Measurements from ENCODE around the gene SELENON. TPM values are rescaled to one million over a fixed set of nuclear protein-coding genes. Genes with fewer than 3 reads are reported as not detected.
A peak's percentile ranks its signal among the peaks of the same experiment; 100 is the strongest.

SELENON gene
- total RNA-seq, 4 donors from 2014 or later, result 26.0 to 57.3 (median 53.6) TPM

DNA sequence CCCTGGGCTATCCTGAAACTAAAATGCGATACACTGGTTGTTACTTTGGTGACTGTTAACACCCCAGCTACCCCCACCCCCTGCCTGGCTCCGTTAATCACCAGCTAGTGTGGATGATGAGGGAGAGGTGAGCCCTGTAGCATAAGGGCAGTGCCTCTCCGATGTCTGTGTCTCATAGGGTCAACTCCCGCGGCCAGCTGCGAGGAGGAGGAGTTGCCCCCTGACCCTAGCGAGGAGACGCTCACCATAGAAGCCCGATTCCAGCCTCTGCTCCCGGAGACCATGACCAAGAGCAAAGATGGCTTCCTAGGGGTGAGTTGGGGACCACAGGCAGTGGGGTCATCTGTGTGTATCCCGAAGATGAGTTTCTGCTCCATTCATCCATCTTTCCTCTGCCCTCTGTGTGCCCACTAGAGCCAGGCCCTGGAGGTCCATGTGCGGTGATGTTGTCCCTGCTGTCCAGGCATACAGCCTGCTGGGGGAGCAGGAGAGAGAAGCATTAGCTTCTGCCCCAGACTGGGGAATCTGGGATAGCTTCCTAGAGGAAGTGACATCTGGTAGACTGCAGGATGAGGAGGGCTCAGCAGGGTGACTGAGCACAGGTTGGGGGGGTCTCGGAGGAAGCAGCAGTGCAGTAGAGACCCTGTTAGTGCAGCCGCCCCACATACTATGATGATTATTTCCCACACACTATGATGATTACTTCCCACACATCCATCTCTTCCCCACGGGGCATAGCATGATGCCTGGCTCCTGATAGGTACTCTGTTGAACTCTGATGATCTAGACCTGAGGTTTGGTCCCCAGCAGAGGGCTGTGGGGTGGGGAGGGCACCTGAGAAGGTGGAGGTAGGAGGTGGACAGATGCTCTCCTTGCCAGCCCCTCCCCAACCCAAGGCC lies 5.2 kb downstream of the SELENON start:
- TF ChIP-seq, protein P1, sequence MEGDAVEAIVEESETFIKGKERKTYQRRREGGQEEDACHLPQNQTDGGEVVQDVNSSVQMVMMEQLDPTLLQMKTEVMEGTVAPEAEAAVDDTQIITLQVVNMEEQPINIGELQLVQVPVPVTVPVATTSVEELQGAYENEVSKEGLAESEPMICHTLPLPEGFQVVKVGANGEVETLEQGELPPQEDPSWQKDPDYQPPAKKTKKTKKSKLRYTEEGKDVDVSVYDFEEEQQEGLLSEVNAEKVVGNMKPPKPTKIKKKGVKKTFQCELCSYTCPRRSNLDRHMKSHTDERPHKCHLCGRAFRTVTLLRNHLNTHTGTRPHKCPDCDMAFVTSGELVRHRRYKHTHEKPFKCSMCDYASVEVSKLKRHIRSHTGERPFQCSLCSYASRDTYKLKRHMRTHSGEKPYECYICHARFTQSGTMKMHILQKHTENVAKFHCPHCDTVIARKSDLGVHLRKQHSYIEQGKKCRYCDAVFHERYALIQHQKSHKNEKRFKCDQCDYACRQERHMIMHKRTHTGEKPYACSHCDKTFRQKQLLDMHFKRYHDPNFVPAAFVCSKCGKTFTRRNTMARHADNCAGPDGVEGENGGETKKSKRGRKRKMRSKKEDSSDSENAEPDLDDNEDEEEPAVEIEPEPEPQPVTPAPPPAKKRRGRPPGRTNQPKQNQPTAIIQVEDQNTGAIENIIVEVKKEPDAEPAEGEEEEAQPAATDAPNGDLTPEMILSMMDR (IDR thresholded peaks at IDR 0.05), result no peak
- ATAC-seq (ENCODE audit: low FRiP score), result no peak
- DNase-seq (ENCODE audit: low spot score), result no peak

DNA sequence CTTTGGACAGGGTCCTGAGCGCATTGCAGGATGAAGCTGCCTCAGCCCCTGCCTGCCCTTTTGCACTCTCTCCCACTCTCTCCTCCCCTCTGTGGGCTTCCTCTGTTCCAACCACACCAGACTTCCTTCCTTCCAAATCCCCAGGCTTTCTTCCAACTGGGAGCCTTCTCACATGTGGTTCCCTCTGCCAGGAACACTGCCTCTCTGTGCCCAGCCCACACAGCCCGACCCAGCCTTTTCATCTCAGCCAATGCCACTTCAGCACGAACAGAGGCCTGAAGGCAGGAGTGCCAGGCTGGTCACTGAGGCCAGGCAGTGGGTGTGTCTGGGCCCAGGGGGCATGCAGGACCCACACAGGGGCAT lies 5.9 kb downstream of the SELENON start:
- ATAC-seq (ENCODE audit: low FRiP score) (peak; percentile 45), DNase-seq (ENCODE audit: low spot score) (no peak)
- TF ChIP-seq, protein P1 (IDR thresholded peaks at IDR 0.05), result no peak

DNA sequence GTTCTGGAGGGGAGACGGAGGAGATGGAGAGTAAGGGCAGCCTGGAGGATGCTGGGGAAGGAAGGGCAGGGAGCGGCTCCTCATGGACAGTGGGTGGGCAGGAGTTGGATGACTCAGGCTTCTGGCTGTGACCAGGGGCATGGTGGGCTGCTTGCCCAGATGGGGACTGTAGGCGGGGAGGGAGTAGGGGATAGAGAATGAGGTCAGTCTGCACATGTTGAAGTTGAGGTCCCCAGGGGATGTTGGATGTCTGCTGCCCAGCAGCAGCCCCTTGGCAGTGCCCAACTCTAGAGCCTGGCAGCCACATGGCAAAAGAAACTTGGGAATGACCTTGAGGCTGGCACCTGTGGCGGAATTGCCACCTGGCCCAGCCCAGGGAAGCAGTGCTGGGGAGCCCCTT lies 6.4 kb downstream of the SELENON start:
- TF ChIP-seq, protein P1 (IDR thresholded peaks at IDR 0.05), result no peak
- ATAC-seq (ENCODE audit: low FRiP score), result peak; percentile 50
- DNase-seq (ENCODE audit: low spot score), result no peak

DNA sequence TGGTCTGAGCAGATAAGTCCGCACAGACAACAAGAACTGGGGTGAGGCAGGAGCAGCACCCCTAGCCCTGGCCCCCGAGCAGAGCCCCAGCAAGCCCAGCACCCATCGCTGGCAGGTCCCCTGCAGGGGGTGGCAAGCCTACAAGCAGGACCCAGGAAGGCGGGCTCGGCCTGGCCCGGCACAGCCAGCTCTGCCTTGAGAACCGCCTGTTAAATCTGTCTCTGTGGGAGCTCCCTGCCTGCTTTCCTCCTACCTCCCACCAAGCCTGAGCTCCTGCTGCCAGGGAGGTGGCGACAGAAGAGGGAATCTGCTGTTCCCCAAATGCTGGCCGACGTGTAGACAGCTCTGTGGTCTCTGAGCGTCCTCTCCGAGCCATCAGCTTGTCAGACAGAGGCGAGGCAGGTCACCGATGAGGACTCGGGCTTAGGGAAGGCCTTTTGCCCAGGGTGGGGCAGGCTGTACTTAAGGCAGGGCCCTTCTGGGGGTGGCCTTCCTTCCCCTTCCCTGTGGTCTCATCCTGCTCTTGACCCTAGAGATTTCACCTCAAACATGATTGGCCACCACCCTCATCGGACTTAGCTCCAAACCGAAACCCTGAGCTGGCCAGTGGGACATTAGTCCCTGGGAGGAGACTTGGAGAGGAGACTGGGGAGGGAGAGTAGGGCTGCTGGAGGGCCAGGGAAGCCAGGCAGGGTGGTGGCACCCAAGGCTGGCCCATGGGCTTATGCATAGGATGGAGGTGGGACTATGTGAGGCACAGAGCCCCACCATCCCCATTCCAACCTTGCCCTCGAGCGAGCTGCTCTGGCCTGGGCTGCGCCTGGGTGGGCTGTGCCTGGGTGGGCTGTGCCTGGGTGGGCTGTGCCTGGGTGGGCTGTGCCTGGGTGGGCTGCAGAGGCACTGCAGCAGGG lies 7.7 kb downstream of the SELENON start:
- no peak for DNase-seq (ENCODE audit: low spot score)
- TF ChIP-seq, protein P1 (IDR thresholded peaks at IDR 0.05), result no peak
- no peak for ATAC-seq (ENCODE audit: low FRiP score)

DNA sequence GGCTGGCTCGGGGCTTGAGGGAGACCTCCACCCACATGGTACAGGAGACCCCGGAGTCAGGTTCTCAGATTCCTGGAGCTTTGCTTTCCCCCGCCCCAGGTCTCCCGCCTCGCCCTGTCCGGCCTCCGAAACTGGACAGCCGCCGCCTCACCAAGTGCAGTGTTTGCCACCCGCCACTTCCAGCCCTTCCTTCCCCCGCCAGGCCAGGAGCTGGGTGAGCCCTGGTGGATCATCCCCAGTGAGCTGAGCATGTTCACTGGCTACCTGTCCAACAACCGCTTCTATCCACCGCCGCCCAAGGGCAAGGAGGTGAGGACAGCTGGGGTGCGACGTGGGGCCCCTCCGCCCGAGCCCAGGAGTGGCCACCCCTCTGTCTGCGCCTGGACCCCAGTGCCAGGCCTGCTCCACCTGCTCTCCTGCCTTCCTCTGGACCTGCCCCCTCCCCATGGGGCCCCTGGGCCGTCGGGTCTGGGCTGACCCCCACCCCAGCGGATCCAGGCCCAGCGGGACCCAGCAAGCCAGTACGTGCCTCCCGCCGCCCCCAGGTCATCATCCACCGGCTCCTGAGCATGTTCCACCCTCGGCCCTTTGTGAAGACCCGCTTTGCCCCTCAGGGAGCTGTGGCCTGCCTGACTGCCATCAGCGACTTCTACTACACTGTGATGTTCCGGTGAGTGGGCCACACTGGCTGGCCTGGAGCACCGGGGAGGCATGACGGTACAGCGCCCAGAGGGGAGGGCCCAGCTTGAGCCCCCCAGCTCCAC lies 8.7 kb downstream of the SELENON start:
- ATAC-seq (ENCODE audit: low FRiP score) (no peak), DNase-seq (ENCODE audit: low spot score) (no peak)
- TF ChIP-seq, protein P1 (IDR thresholded peaks at IDR 0.05), result no peak

DNA sequence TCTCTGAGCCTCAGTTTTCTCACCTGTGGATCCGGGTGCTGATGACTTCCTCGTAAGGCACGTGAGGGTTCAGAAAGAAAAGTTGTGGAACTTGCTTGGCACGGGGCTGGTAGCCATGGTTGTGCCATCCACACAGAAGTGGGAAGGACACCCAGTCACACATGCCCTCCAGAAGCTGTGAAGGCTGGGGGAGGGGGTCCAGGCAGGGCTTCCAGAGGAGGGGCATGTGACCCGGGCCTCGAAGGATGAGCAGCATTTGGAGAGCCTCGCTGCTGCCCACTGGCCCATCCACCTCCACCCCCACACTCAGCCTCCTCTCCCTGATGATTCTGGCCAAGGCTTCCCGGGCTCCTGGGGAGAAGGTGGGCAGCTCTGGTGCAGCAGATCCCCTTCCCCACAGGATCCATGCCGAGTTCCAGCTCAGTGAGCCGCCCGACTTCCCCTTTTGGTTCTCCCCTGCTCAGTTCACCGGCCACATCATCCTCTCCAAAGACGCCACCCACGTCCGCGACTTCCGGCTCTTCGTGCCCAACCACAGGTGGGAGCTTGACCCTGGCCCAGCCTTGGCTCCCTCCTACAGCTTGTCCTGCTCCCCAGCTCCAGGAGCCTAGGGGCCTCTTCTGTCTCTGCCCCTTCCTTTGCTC lies 9.4 kb downstream of the SELENON start:
- DNase-seq (ENCODE audit: low spot score), result no peak

More for the DNA sequence above, 9.4 kb downstream of the SELENON start:
- no peak for ATAC-seq (ENCODE audit: low FRiP score)
- TF ChIP-seq, protein P1 (IDR thresholded peaks at IDR 0.05), result no peak

Measured in omental fat pad (tissue), 4 donors.